NCI-H128 (cell line): Measurements from ENCODE around the gene P2RY6.

Source experiments
- DNase-seq: peaks from one replicate; lab custom pipeline; 2025; ENCODE audit not compliant: unreplicated experiment; lab: John Stamatoyannopoulos, UW

P2RY6 gene

DNA sequence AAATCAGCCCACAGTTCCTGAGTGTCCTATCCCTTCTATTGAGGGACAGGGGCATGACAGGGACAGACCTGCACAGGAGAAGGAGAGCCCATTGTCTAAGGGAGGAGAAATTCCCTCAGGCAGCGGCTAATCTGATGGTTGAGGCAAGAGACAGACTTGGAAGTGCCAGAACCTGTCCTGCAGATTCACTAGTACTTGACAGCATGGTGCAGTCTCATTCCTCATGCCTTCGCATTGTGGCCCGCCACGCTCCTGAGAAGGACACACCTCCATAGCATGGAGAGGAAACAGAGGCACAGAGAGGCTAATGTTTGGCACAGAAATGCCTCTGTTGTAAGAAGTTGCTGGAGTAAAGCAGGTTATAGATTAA is 3.2 kb downstream of the P2RY6 start:
- no peak for DNase-seq

DNA sequence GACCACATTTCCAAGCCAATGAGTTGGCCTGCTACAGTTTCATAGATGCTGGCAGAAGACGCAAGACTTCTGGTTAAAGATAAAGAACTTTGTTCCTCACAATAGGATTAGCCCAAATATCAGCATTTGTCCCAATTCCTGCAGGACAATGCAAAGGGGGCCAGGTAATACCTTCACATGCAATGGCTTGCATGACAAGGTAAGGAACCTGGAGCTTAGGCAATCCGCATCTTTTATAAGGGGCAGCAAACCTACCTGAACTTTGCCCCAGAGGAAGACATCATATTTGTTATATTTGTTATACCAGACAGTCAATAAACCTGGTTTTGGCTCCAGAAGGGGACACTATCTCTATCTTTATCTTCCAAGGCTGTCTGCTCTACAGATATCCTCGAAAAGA is 5.3 kb downstream of the P2RY6 start:
- DNase-seq: no peak

DNA sequence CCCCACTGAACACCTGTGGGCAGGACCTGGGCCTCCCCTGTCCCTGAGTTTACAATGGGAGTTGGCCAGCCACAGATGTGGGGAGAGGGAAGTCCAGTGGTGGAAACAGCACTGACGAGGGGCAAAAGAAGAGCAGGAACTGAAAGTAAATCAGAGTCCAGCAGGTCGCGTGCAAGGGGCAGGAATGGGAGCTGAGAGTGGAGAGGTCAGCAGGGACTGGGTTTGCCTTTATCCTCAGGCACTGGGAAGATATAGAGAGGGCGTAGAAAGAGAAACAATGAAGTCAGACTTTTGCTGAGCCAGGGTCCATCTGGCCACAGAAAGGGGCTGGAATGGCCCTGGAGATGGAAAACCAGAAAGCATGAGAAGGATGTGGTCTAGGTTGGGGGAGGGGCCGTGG is 8.5 kb downstream of the P2RY6 start:
- DNase-seq: no peak

DNA sequence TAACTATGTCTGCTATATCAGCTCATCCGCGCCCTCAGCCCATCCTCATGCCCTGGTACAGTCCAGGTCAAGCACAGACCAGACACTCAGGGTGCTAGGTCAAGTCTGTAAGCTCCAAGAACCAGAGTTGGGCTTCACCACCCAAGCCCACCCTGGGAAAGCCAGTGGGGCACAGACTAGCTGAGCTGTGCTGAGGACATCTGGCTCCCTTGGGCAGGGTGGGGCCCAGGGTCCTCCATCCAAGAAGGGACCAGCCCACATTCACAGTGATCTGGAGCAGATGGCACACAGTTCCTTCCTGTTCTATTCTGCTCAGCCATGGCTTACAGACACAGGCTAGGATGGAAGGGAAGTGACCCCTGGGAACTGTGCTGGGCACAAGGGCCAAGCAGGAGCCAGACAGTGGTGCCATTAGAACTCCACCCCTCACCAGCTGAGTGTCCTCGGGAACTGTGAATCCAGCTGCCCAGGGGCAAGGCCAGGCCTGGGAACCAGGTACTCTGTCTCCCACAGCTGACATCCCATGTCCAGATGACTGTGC is 9.1 kb downstream of the P2RY6 start:
- no peak for DNase-seq

DNA sequence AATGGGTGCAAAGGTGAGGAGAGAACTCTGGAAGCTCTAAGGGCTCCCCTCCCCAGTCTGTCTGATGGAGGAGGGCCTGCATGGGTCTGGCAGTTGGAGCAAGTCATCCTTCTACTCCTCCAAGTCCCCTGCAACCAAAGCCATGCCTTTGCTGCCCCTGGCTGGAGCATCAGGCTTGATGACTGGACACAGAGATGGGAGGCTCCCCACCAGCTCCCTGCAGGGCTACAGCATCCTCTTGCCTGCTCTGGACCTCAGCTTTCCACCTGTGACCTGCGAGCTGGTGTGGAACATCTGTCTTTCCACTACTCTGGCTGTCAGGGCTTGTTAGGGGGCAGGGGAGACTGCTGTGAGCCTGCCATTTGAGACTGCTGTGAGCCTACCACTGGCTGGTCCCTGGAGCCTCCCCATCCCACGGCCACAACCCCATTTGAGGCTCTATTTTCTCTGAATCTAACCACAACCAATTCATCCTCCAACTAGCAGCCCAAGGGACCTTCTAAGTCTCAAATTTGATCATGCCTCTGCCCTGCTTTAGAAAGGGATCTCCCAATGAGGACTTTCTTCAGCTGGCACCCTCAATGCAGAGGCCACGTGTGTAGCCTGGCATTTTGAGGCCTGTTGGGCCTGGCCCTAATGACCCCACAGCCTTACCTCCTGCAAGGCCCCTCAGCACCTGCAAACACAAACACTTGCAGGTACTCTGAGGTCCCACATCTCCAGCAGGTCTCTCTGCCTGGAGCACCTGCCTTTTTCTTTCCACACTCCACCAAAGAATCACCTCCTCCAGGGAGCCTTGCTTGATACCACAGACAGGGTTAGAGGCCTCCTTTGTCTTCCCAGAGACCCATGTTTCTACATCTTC is 9.9 kb downstream of the P2RY6 start:
- no peak for DNase-seq

DNA sequence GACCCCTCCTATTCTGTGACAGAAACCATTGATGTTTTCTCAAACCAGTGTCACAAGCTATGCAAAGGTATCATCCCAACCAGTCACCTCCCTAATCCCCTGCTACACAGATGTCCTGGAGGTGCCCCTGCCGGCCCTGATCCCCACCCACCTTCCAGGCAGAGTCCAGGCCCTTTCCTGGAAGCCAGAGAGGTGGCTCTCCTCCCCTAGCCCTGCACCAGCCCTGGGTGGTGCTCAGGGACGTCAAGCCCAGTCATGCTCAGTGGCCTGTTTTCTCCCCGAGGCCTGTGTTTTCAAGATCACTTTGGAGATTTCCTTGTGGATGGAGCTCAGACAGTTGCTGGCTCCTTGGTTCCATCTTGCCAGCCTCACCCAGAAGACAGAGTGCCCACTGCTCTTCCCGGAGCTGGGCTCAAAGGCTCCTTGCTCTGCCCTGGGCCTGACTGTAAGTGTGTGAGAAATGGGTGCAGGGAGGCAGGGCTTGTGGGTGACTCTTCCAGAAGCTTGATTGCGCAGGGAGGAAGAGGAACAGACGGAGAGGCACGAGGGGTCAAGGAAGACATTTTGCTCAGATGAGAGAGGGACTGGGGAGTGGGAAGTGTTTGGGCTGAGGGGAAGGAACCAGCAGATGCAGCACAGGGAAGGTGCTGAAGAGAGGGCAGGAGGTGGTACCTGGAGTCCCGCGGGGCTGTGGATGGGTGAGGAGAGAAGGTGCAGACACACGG is 11.3 kb downstream of the P2RY6 start:
- DNase-seq: no peak

DNA sequence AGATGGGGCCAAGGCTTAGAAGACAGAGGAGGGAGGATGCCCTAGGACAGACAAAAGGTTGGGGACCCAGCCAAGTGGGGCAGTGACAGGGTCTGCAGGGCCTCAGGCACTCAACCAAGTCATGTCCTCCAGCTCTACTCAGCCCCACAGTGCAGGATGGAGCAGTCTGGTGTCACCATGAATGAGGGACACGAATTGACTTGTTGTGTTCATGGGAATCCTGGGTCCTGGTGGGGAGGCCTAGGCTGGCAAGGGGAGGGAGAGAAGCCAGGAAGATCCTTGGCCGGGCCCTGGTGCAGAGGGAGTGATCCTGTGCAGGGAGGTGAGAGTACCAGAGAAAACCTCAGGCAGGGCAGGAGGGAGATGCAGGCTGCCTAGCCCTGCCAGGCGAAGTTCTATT is 12.0 kb downstream of the P2RY6 start:
- DNase-seq: no peak

DNA sequence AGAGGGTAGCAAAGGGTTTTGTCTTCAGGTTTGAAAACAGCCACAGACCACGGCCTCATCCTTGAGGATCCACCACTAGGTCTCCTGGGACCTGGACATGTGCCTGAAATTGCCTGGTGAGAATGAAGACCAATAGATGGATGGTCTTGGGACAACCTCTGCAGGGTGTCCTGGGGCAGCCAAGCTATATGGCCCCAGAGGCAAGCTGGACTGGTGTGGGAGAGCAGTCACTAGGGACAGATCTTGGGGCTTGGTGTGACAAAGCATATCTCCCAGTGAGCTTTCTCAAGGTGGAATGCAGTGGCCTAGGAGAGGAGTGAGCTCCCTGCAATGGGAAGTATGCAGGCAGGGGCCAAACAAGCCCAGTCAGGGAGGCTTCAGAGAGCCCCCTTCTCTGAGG is 13.6 kb downstream of the P2RY6 start:
- DNase-seq: no peak

DNA sequence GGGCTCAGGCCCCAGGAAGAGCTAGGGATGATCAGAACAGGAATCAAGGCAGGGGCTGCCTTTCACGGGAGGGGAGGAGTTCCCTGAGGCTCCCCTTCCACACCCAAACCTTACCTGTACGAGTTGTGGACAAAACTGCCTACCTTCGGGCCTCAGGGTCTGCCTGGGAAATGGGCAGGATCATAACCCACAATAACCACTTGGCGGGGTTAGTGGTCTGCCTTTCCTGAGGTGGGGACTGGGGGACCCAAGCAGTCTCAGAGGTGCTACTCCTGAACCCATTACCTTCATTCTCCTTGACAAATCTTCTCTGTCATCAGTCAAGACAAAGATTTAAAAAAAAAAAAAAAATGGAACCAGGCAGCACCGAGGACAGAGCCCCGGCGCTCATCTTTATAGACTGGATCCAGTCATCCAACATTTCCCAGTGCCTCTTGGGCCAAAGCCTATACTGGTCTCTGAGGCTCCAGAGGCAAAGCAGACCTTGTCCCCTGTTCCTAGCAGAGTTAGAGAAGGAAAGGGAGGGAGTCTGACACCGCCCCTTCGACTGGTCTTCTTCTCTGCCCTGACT is 14.2 kb downstream of the P2RY6 start:
- no peak for DNase-seq

DNA sequence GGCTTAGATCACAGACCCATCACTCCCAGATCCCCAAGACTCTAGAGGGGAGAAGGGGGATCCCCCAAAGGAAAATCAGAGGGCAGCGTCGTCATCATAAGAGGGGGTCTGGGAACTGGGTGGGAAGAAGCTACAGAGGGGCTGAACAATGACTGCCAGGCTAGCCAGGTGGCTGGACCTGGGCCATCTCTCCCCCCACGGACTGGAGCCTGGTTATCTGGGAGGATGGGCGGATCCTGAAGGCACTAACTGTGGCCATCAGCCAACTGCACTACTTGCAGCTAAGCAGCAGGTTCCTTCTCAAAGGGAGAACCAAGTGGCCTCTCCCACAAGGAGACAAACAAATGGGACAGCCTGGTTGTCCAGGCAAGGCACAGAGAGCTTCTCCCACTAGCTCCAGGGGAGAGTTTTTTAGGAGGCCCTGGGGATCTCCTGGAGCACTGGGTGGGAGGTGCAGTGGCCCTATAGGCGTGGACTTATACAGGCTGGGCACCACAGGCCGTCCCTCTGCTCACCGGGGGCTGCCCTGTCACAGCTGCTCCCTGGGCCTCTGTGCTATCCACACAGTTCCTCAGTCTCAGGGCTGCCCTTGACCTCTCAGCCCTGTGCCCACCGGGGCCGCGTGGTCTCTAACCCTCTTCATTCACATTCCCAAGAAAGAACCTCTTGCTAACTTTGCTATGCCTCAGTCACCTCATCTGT is 15.4 kb downstream of the P2RY6 start:
- no peak for DNase-seq

DNA sequence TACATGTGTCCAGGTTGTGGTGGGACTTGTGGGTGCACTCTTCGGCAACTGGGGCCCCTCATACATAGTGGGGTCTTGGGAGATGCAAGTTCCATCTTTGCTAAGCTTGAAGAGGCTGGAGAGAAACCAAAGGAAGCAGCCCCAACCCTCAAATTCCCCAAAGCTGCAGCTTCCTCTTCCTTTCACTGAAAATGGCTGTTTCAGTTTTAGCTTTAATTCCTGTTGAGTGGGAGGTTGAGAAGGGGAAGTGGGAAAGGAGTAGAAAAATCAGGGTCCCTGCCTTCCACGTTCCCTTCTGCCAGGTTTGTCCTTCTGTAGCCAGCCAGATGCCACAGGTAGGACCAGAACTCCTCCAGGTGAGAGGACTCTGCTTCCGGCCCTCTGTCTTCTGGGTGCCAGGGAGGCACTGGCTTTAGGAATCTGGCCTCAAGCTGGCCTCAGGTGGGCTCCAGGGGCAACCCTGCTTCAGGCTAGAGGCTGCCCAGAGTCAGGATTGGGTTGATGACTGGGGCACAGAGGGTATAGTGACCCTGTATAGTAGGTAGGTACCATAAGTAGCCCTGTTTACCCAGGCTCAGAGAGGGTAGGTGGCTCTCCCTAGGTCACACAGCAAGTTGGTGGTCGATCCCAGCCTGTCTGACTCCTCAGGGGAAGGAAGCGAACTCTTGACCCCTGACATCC is 16.2 kb downstream of the P2RY6 start:
- no peak for DNase-seq

DNA sequence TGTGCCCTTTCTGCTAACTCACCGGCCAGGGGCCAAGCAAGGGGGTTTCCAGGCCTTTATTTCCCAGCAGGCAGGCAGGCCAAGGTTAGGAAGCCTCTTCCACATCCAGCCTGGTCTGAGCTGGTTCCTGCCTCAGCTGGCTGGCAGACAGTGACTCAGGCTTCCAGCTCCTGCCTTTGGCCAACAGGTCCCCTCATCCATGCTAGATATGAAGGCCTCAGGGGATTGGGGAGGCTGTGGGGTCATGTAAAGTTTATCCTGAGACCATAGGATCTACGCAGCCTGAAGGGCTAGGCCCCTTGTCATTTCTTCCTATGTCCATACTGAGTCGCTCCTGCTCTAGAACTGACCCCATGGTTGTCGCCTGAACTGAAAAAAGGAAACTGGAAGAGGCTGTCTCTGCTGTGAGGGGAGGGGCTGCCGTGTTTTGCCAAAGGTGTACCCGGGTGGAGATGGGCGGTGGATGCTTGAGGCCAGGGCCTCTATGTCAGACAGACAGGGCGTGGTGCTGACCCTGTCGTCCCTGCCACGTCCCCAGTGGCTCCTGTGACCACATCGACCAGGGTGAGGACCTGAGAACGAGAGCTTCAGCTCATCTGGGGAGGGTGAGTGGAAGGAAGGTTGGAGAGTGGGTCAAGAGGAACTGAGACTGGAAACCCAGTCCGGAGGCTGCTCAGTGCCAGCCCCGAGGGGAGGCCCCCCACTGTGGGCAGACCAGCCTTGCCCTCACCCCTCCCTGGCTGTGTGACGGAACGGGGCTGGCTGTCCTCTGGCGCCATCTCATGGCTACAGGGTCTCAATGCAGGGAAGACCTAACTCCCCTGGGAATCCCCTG is 17.0 kb downstream of the P2RY6 start:
- peak; percentile 31 for DNase-seq

DNA sequence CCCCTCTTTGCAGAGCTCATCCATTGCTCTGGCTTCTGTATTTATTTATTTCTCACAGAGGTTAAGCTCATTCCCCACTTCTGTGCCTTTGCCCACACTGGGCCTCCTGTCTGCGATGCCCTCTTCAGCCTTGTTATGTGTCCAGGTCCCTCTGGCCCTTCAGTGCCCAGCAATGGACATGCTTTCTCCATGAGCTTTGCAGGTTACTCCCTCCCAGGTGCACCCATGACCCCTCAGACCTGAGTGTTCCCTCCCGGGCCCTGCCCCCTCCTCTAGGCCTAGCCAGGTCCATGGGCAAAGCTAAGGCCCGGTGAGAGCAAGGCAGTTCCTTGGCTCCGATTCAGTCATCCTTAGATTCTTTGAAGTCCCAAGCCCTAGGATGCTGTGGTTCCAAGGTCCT is 18.4 kb downstream of the P2RY6 start:
- no peak for DNase-seq

DNA sequence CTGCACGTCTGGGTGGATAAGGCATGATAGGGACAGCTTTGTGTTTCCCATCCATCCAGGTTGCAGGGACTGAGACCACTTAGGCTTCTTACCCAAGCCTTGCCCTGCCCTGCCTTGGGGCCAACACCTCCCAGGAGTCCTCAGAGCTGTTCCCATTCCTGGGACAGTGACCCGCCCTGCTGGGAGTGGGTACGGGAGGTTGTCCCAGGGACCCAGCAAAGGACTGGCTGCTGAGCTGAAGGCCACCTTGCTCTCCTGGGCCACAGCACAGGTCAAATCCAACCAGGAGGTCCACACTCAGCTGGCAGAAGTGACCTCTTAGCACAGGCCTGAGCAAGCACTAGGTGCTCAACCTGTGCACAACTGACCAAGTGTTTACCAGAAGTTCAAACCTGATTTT is 19.1 kb downstream of the P2RY6 start:
- DNase-seq: no peak

DNA sequence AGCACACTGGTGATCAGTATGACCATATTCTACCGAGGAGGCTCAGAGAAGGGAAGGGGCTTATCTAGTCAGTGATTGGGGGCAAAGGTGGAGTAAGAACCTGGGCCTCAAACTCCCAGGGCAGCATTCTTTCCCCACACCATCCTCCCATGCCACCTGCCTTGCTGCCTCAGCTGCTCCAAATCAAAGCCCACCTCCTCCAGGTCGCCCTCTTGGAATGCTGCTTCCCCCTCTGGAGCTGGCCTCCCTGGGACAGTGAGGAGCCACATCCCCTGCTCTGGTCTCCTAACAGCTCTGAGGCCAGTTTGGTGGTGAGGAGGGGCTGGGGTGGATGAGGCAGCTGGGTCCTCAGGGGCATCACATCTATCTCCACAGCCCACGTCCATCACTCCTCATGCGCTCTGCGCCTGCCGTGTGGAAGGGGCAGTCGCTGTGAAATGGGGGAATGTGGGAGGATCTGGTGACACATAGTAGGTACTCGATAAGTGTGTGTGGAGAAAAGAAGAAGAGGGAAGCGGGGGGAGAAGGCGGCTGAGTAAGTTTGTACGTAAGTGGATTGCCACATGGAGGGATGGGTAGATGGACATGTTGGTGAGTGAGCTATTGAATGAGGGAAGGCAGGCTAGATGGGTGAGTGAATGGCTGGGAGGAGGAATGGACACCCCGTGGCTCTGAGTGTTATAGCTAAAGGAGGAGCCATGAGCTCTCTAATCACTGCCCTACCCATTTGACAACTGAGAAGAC is 19.8 kb downstream of the P2RY6 start:
- DNase-seq: no peak

DNA sequence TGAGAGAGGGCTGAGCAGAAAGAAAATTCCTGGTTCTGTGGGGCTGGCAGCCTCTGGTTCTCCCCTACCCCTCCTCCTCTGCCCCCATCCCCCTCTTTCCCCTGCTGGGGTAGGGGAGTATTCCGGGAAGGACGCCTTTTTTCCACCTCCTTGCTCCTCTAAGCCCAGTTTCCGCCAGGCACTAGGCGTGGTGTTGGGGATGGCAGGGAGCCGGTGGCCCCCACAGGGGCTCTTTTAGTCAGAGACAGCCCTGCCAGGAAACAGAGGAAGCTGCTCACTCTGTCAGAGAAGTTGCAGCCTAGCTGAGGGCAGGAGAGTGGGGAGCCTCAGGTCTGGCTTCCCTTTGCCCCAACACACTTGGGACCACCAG is 20.4 kb downstream of the P2RY6 start:
- DNase-seq: no peak

DNA sequence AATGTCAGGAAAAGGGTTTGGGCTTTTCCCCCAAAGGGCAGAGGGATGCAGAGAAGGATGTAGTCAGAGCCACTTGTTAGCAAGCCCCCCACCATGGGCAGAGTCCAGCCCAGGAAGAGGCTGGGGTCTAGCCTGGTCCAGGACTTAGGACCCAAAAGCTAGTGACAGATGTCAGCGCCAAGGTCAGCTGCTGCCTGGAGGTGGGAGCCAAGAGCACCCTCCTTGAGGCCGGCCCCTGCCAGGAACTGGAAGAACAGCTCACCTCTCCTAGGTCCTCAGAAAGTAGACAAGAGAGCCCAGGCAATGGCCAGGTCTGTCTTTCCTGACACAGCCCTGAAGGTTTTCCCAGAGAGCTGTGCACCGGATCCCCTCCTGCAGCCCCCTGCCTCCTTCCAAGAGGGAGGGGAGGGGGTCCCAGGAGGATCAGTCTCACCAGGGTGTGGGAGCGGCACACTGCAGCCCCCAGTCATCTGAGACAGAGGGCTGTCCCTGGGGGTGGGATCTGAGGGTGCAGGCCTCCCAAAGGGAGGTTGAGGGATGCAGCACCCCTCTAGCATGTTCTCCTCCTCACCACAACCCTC is 21.3 kb downstream of the P2RY6 start:
- no peak for DNase-seq

DNA sequence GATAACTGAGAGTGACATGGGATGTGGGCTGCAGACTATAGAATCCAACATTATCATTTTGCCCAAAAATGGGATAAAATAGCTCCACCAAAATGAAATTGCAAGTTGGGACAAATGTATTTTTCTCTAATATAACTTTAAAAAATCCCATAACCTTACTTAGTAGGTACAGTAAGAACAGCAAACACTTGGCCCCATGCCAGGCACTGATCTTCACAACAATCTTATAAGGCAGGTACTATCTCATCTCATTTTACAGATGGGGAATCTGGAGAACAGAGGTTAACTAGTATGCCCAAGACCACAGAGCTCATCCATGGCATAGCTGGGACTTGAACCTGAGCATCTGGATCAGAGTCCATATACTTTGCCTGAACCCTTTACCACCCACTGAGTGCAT is 22.5 kb downstream of the P2RY6 start:
- no peak for DNase-seq
